SJSA1 (cell line): ENCODE measurements around the gene CAMTA1. TPM values are rescaled to one million over a fixed set of nuclear protein-coding genes. Genes with fewer than 3 reads are reported as not detected.

Source experiments
- DNase-seq, 2 experiments: peaks; one replicate each; pipeline ENCODE4 v3.0.0-alpha.2; 2015 to 2020; ENCODE audit warnings: low spot score in 2 of 2, low read depth in 1 of 2
- H3K27ac ChIP-seq: fragments of 250-450 bp; sonication (Bioruptor Pico); 2 replicates; pipeline ENCODE4 v1.5.1; 2020; ENCODE audit warnings: mild to moderate bottlenecking, moderate library complexity
- H3K27me3 ChIP-seq: fragments of 250-450 bp; sonication (Bioruptor Pico); replicated peaks from 2 replicates; pipeline ENCODE4 v1.5.1; 2020; ENCODE audit warnings: mild to moderate bottlenecking, moderate library complexity
- H3K36me3 ChIP-seq: fragments of 250-450 bp; sonication (Bioruptor Pico); 2 replicates; pipeline ENCODE4 v1.5.1; 2020; ENCODE audit warnings: mild to moderate bottlenecking
- H3K4me1 ChIP-seq: fragments of 250-450 bp; sonication (Bioruptor Pico); replicated peaks from 2 replicates; pipeline ENCODE4 v1.6.1; 2021; ENCODE audit warnings: mild to moderate bottlenecking
- H3K4me3 ChIP-seq: fragments of 250-450 bp; sonication (Bioruptor Pico); 2 replicates; pipeline ENCODE4 v1.5.1; 2020; ENCODE audit warnings: mild to moderate bottlenecking
- H3K9me3 ChIP-seq: fragments of 250-450 bp; sonication (Bioruptor Pico); replicated peaks from 2 replicates; pipeline ENCODE4 v1.5.1; 2020; ENCODE audit warnings: mild to moderate bottlenecking
- total RNA-seq: library from RNA; depleted of rRNA; stranded (reverse); fragments of >200 nt; shearing (Covaris generic); gene quantifications from 2 replicates; pipeline ENCODE4 v1.2.3, GENCODE V29; 2014

CAMTA1 gene
- total RNA-seq, 1 experiment from 2014 or later = 136 TPM

- Histone ChIP-seq H3K9me3 (no peaks in the 10 kb centered on the region), H3K36me3 (no peaks in the 10 kb centered on the region), H3K27me3 (peaks cover 2% of the 10 kb centered on the region; the same call in 1 of the 2 replicates), H3K4me3 (no peak overlapping the region), H3K27ac (no peak overlapping the region), H3K4me1 (no peaks in the 10 kb centered on the region)
- DNase-seq = no peak
Observed at GRCh38 chr1:6923012-6923411, 137.8 kb downstream of the CAMTA1 start.

- H3K9me3 ChIP-seq = no peaks in the 10 kb centered on the region
- no peak overlapping the region for H3K27ac ChIP-seq
- no peaks in the 10 kb centered on the region for H3K36me3 ChIP-seq
- DNase-seq = no peak
- peaks cover 2% of the 10 kb centered on the region; the same call in 1 of the 2 replicates for H3K27me3 ChIP-seq
- no peaks in the 10 kb centered on the region for H3K4me1 ChIP-seq
- no peak overlapping the region for H3K4me3 ChIP-seq
Observed at GRCh38 chr1:6923416-6923815, 138.2 kb downstream of the CAMTA1 start.

DNA sequence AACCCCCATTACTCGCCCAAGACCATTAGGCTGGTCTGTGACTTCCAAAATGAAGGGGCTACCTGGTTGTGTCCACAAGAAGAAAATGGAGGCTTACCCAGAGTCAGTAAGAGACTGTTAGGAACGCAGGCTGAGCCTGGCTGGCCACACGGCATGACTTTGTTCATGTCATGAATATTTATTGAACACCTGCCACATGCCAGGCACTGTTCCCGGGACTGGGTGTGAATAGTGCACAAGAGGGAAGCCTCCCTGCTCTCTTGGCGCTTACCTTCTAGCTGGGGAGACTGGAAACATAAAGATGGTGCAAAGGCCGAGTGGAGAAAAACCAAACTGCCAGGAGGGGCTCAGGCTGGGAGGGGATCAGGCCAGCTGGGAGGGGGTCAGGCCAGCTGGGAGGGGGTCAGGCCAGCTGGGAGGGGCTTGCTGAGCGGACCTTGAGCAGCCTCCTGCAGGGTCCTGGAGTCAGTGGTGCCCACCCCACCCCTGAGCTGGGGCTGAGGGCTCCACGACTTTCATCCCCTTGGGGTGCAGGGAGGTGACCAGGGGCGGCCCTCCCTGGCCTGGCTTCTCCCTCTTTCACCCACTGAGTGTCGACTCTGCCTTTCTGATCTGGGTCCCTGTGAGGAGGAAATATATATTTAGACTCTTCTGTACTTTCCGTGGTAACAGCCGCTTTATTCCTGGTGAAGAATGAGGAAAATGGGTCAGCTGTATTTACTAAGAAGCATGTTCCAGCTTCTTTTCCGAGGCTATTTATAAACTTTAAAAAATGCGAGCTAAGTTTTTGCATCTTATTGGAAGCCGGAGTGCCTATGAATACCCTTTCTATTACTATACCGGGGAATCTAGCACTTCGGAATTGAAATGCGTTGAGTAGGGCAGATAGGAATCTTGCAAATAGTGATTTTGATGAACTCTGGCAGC is 139.0 kb downstream of the CAMTA1 start:
- Histone ChIP-seq H3K4me1 (no peaks in the 10 kb centered on the region), H3K27me3 (peaks cover 2% of the 10 kb centered on the region; the same call in 1 of the 2 replicates), H3K9me3 (no peaks in the 10 kb centered on the region), H3K27ac (no peak overlapping the region), H3K36me3 (no peaks in the 10 kb centered on the region), H3K4me3 (no peak overlapping the region)
- no peak for DNase-seq

DNA sequence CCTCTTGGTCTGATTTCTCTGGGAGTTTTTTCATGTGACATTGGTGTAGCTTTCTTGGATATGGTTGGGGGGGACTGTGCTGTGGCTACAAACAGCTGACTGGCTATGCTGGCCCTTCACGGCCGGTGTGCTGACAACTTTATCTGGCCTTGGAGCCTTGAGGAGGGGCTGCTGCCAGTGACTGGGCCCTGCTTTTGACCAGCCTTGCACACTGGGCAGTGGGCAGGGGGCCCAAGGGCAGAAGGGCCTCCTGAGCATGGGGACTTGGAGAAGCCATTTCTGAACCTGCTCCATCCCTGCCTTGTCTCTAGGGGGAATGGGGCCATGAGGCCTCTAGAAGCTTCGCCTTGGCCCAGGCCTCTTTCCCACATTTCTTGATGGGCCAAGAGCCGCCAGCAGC is 139.6 kb downstream of the CAMTA1 start:
- Histone ChIP-seq H3K4me1 (no peaks in the 10 kb centered on the region), H3K9me3 (no peaks in the 10 kb centered on the region), H3K4me3 (no peak overlapping the region), H3K27ac (no peak overlapping the region), H3K36me3 (no peaks in the 10 kb centered on the region), H3K27me3 (peaks cover 2% of the 10 kb centered on the region; the same call in 1 of the 2 replicates)
- DNase-seq = no peak

DNA sequence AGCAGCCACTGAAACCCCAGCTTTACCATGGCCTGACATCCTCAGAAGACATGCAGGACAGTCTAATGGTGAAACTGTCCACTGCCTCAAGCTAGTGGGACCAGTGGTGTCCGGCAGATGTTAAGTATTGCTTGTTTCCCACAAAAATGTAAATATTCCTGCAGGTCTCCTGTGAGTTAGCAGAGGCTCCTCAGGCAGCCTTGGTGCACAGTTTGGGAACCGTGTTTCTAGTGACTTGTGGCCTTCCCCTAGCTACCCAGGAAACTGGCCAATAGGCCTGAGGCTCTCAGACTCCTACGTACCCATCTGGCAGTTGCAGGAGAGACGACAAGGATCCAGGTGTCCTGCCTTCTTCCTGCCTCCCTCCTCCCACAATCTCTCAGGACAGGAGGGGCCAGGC is 142.4 kb downstream of the CAMTA1 start:
- H3K4me1 ChIP-seq = no peaks in the 10 kb centered on the region
- H3K27me3 ChIP-seq = peaks cover 5% of the 10 kb centered on the region; the same call in 1 of the 2 replicates
- H3K9me3 ChIP-seq = no peaks in the 10 kb centered on the region
- H3K4me3 ChIP-seq = no peak overlapping the region
- H3K27ac ChIP-seq = no peak overlapping the region
- no peaks in the 10 kb centered on the region for H3K36me3 ChIP-seq
- no peak for DNase-seq

DNA sequence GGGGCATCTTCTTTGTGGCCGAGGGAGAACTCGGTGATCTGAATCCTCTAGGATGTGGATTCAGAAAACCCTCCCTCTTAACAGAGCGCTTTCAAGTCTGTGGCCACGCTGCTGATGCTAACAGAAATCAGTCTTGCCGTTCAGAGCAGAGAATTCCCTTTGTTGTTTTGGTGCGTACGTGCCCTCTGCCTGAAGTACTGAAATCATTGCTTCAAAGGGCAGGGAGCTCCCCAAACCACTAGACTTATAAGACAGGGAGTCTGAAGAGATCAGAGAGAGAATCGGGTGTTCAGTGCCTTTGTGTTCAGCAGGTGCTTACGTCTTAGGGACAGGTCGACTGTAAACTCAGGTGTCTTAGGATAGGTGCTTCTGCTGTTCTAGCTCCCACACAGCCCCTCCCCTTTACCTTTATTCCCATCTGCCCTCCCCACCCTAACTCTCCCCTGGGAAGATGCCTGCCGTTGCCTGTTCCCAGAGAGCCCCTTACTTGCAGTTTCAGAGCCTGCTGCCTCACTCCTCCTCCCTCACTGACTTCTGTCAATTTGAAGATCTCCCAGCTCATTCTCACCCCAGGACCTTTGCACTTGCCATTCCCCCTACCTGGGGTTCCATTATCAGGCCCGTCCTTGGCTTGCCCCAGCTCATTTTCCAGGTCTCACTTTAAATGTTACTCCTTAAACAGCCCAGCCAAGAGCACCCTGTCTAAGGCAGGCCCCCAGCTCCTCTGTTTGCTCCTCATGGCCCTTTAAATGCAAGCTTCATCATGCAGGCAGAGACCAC is 143.0 kb downstream of the CAMTA1 start:
- Histone ChIP-seq H3K27me3 (peaks cover 5% of the 10 kb centered on the region; the same call in 1 of the 2 replicates), H3K36me3 (no peaks in the 10 kb centered on the region), H3K27ac (no peak overlapping the region), H3K4me3 (no peak overlapping the region), H3K4me1 (no peaks in the 10 kb centered on the region), H3K9me3 (no peaks in the 10 kb centered on the region)
- no peak for DNase-seq

DNA sequence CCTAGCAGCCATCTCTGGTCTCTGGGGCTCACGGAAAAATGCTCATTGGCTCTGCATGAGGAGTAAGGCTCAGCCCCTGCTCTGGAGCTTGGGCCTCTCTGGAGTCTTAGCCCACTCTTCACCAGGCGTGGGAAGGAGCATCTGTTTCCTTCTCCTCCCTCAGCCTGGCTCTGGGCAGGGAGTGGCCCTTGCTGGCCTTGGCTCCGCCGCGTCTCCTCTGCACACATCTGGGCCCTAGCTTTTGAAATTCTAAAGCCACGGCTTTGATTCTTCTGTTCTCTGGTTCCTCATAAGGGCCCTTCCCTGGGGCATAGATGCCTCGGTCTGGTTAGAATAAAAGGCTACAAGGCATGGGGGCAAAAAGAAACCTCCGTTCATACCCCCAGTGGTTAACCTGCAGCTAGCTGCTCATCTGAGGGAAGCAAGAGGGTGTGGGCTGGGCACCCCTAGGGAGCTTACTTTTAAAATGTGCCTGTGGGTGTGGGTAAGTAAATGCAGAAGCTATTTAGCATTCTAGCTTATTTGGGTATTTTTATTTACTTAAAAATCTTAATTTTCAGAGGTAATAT is 145.6 kb downstream of the CAMTA1 start:
- no peak overlapping the region for H3K27ac ChIP-seq
- H3K9me3 ChIP-seq = no peaks in the 10 kb centered on the region
- H3K36me3 ChIP-seq = no peaks in the 10 kb centered on the region
- no peak overlapping the region for H3K4me3 ChIP-seq
- no peaks in the 10 kb centered on the region for H3K4me1 ChIP-seq
- peaks cover 19% of the 10 kb centered on the region for H3K27me3 ChIP-seq
- DNase-seq = no peak

DNA sequence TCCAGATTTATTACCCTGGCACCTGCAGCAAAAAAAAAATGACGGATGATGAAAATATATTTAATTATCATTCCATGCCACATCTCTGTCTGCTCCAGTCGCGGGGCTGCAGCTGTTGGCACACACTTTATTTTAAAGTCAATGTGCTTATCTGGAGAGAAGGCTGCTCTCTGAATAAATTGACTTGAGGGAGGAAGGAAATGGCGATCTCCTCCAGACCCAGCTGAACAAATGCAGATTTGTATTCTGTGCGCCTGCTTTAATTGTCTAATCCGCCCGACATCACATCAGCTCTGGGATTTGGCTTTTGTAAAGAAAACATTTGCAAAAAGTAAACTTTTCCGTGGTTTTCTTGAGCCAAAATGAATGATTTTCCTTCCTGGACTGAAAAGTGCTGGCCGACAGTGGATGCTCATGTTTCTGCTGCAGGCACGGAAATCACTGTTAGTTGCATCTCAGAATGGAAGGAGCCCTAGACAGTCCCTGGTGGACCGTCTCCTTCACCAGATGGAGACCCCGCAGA is 150.2 kb downstream of the CAMTA1 start:
- no peaks in the 10 kb centered on the region for H3K4me1 ChIP-seq
- no peaks in the 10 kb centered on the region for H3K36me3 ChIP-seq
- no peaks in the 10 kb centered on the region for H3K9me3 ChIP-seq
- no peak for DNase-seq
- H3K27ac ChIP-seq = no peak overlapping the region
- H3K4me3 ChIP-seq = no peak overlapping the region
- H3K27me3 ChIP-seq = peaks cover 21% of the 10 kb centered on the region

- Histone ChIP-seq H3K9me3 (no peaks in the 10 kb centered on the region), H3K4me1 (no peaks in the 10 kb centered on the region), H3K27me3 (peaks cover 21% of the 10 kb centered on the region), H3K4me3 (no peak overlapping the region), H3K36me3 (no peaks in the 10 kb centered on the region), H3K27ac (no peak overlapping the region)
- DNase-seq = no peak
Observed at GRCh38 chr1:6935911-6936690, 150.8 kb downstream of the CAMTA1 start.

DNA sequence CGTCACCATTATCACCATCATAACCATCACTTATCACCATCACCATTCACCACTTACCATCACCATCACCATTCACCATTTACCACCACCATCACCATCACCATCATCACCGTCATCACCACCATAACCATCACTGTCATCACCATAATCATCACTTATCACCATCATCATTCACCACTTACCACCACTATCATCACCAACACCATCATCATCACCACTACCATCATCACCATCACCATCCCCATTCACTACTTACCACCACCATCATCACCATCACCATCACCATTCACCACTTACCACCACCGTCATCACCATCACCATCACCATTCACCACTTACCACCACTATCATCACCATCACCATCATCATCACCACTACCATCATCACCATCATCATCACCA is 151.8 kb downstream of the CAMTA1 start:
- H3K4me3 ChIP-seq = no peak overlapping the region
- no peak for DNase-seq
- no peak overlapping the region for H3K27ac ChIP-seq
- H3K27me3 ChIP-seq = peaks cover 20% of the 10 kb centered on the region
- no peaks in the 10 kb centered on the region for H3K4me1 ChIP-seq
- no peaks in the 10 kb centered on the region for H3K36me3 ChIP-seq
- H3K9me3 ChIP-seq = no peaks in the 10 kb centered on the region

- no peaks in the 10 kb centered on the region for H3K36me3 ChIP-seq
- DNase-seq = no peak
- no peaks in the 10 kb centered on the region for H3K9me3 ChIP-seq
- no peak overlapping the region for H3K27ac ChIP-seq
- no peaks in the 10 kb centered on the region for H3K4me1 ChIP-seq
- H3K4me3 ChIP-seq = no peak overlapping the region
- H3K27me3 ChIP-seq = peaks cover 18% of the 10 kb centered on the region
Observed at GRCh38 chr1:6939363-6939762, 154.1 kb downstream of the CAMTA1 start.

DNA sequence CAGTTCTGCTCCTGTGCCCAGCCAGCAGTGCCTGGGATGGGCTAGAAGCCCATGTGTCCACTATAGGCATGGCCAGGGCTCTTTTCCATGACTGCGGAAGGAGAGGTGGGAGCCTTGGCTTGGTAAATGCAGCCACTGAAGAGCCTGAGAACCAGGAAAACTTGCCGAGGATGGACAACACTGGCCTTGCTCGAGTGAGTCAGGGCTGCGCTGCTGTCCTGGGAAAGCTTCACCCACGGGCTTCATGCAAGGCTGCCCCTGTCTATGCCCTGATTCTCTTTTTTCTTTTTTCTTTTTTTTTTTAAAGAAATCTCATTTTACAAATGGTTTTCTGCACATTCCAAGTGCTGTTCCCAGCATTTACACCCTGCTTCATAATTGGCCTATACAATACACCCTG is 156.5 kb downstream of the CAMTA1 start:
- Histone ChIP-seq H3K4me1 (no peaks in the 10 kb centered on the region), H3K9me3 (no peaks in the 10 kb centered on the region), H3K27ac (no peak overlapping the region), H3K36me3 (no peaks in the 10 kb centered on the region), H3K4me3 (no peak overlapping the region), H3K27me3 (no peaks in the 10 kb centered on the region)
- no peak for DNase-seq

DNA sequence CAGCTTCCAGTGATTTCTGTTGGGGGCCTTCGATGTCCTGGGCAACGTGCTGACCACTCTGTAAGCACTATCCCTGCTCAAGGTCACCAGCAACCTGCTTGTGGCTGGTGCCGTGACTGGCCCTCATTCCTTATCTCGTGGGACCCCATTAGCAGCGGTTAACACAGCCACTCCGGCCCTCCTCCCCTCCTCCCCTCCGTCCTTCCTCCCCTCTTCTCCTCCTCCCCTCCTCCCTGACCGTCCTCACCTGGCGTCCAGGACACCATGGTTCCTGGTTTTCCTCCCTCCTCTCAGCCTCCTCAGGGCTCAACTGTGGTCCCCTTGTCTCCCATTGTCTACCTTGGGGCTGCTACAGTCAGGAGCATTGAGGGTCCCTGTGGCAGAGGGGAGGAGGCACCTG is 157.7 kb downstream of the CAMTA1 start:
- DNase-seq = no peak
- no peaks in the 10 kb centered on the region for H3K4me1 ChIP-seq
- no peak overlapping the region for H3K4me3 ChIP-seq
- no peaks in the 10 kb centered on the region for H3K36me3 ChIP-seq
- H3K9me3 ChIP-seq = no peaks in the 10 kb centered on the region
- H3K27ac ChIP-seq = no peak overlapping the region
- no peaks in the 10 kb centered on the region for H3K27me3 ChIP-seq
